Fibroblast of villous mesenchyme (primary cell): ENCODE results near the gene SURF1. TPM values are rescaled to one million over a fixed set of nuclear protein-coding genes. Genes with fewer than 3 reads are reported as not detected.

ENCODE experiments used
- DNase-seq: peaks from one replicate; pipeline ENCODE4 v3.0.0-alpha.2; 2010; ENCODE audit warnings: low read depth
- H3K4me3 ChIP-seq: 2 replicates; pipeline ENCODE4 v1.5.1; 2011; ENCODE audit warnings: low read depth, mild to moderate bottlenecking, low read length
- total RNA-seq: library from RNA; depleted of rRNA; stranded (reverse); fragments of >200 nt; gene quantifications from 2 replicates; pipeline ENCODE4 v1.2.3, GENCODE V29; 2012
- TF ChIP-seq, protein P1 (sequence below): IDR thresholded peaks from 2 replicates; pipeline ENCODE4 v1.5.1; 2012; ENCODE audit warnings: low read depth, mild to moderate bottlenecking, low read length; ENCODE audit not compliant: insufficient read depth

The SURF1 gene
- total RNA-seq, 1 donor: 13.4 TPM

DNA sequence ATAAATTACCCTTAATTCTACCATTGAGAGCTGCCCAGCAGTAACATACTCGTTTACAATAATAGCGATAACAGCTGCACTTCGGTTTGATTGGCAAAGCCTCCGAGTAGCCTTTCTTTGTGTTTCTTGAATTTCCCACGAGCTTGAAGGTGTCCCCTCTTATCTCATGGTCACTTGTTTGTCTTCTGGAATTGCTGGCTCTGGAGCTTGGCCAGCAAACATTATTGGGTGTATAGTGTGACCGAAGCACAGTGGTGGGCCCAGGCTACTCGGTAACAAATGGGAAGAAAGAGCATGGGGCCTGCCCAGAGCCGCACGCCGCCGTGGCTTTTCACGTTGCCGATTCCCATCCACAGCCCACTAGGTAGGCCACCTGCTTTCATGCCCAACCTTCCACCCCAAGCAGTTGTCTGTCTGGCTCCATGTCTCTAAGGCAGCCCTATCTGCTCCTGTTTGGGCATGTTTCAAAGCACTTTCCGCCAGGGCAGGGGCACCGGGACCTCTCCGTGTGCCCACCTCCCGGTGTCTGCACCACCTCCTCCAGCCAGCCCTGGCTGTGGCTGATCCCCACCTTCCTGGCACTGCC lies 28.5 kb upstream of the SURF1 start:
- TF ChIP-seq, protein P1, sequence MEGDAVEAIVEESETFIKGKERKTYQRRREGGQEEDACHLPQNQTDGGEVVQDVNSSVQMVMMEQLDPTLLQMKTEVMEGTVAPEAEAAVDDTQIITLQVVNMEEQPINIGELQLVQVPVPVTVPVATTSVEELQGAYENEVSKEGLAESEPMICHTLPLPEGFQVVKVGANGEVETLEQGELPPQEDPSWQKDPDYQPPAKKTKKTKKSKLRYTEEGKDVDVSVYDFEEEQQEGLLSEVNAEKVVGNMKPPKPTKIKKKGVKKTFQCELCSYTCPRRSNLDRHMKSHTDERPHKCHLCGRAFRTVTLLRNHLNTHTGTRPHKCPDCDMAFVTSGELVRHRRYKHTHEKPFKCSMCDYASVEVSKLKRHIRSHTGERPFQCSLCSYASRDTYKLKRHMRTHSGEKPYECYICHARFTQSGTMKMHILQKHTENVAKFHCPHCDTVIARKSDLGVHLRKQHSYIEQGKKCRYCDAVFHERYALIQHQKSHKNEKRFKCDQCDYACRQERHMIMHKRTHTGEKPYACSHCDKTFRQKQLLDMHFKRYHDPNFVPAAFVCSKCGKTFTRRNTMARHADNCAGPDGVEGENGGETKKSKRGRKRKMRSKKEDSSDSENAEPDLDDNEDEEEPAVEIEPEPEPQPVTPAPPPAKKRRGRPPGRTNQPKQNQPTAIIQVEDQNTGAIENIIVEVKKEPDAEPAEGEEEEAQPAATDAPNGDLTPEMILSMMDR: no peak
- DNase-seq: no peak
- no peak overlapping the region for H3K4me3 ChIP-seq

DNA sequence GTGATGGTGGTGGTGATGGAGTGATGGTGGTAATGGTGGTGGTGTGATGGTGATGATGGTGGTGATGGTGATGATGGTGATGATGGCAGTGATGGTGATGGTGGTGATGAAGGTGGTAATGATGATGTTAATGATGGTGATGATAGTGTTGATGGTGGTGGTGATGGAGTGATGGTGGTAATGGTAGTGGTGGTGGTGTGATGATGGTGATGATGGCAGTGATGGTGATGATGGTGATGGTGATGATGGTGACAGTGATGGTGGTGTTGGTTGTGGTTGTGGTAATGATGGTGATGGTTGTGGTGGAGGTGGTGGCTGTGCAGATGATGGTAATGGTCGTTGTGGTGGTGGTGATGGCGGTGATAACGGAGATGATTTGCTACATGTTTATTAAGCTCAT lies 27.2 kb upstream of the SURF1 start:
- no peak for DNase-seq
- TF ChIP-seq, protein P1: no peak
- no peak overlapping the region for H3K4me3 ChIP-seq

DNA sequence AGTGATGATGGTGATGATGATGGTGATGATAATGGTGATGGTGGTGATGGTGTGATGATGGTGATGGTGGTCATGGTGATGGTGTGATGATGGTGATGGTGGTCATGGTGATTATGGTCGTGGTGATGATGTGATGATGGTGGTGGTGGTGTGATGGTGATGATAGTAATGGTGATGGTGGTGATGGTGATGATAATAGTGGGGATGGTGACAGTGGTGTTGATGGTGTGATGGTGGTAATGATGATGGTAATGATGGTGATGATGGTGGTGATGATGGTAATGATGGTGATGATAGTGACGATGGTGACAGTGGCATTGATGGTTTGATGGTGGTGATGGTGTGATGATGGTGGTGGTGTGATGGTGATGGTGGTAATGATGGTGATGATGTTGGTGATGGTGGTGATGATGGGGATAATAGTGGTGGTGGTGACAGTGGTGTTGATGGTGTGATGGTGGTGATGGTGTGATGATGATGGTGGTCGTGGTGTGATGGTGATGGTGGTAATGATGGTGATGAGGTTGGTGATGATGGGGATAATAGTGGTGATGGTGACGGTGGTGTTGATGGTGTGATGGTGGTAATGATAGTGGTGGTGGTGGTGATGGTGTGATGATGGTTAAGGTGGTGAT lies 26.3 kb upstream of the SURF1 start:
- DNase-seq: no peak
- H3K4me3 ChIP-seq: no peak overlapping the region
- TF ChIP-seq, protein P1: no peak

DNA sequence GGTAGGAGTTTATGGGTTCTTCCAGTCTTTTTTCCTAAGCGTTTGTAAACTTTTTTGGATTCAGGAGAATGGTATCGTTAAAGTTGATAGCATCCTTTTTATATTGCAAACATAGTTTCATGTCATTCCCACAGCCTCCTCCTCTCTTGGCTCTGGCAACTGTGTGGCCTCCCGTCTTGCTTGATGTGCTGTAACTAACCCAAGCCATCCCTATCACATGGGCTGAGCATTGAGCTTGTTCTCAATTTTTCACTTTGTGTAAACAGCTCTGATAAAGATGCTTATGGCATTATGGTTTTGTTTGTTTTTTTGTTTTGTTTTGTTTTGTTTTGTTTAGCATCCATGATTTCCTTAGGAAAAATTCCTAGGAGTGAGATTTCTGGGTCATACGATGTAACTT lies 24.4 kb upstream of the SURF1 start:
- DNase-seq: no peak
- TF ChIP-seq, protein P1: no peak

GRCh38 chr9:133379153-133380086 lies 23.1 kb upstream of the SURF1 start:
- TF ChIP-seq, protein P1: no peak
- no peak for DNase-seq
- H3K4me3 ChIP-seq: no peak overlapping the region

More for the DNA sequence above, 24.4 kb upstream of the SURF1 start:
- no peak overlapping the region for H3K4me3 ChIP-seq

GRCh38 chr9:133378408-133378962 lies 22.2 kb upstream of the SURF1 start:
- TF ChIP-seq, protein P1: no peak

More at GRCh38 chr9:133378408-133378962, 22.2 kb upstream of the SURF1 start:
- H3K4me3 ChIP-seq: no peak overlapping the region
- DNase-seq: no peak
